ENCODE measurements around the gene STN1. TPM values are rescaled to one million over a fixed set of nuclear protein-coding genes. Genes with fewer than 3 reads are reported as not detected.
A peak's percentile ranks its signal among the peaks of the same experiment; 100 is the strongest.

Gene STN1
- total RNA-seq, 1 experiment from 2014 or later, result 37.9 TPM

- DNase-seq (ENCODE audit: low read depth), result no peak
Measured at GRCh38 chr10:103929381-103929921, 11.5 kb upstream of the STN1 start.

GRCh38 chr10:103928784-103929183, 10.8 kb upstream of the STN1 start:
- no peak for DNase-seq (ENCODE audit: low read depth)

- no peak for DNase-seq (ENCODE audit: low read depth)
Measured at GRCh38 chr10:103926722-103927319, 8.8 kb upstream of the STN1 start.

- no peak for DNase-seq (ENCODE audit: low read depth)
Measured at GRCh38 chr10:103925591-103925990, 7.6 kb upstream of the STN1 start.

- DNase-seq (ENCODE audit: low read depth), result no peak
Measured at GRCh38 chr10:103923502-103923901, 5.5 kb upstream of the STN1 start.

- DNase-seq (ENCODE audit: low read depth), result no peak
Measured at GRCh38 chr10:103922659-103923058, 4.7 kb upstream of the STN1 start.

- DNase-seq (ENCODE audit: low read depth), result no peak
Measured at GRCh38 chr10:103921750-103922195, 3.8 kb upstream of the STN1 start.

- no peak for DNase-seq (ENCODE audit: low read depth)
Measured at GRCh38 chr10:103921248-103921647, 3.3 kb upstream of the STN1 start.

GRCh38 chr10:103919648-103920025, 1.7 kb upstream of the STN1 start:
- no peak for DNase-seq (ENCODE audit: low read depth)

GRCh38 chr10:103917302-103918052, 507 bp downstream of the STN1 start:
- no peak for DNase-seq (ENCODE audit: low read depth)

GRCh38 chr10:103916876-103917275, 1.1 kb downstream of the STN1 start:
- no peak for DNase-seq (ENCODE audit: low read depth)

GRCh38 chr10:103916254-103916653, 1.7 kb downstream of the STN1 start:
- DNase-seq (ENCODE audit: low read depth), result no peak

- no peak for DNase-seq (ENCODE audit: low read depth)
Measured at GRCh38 chr10:103915796-103916195, 2.2 kb downstream of the STN1 start.

- DNase-seq (ENCODE audit: low read depth), result no peak
Measured at GRCh38 chr10:103912759-103913158, 5.2 kb downstream of the STN1 start.

GRCh38 chr10:103911021-103911459, 6.9 kb downstream of the STN1 start:
- DNase-seq (ENCODE audit: low read depth), result no peak

GRCh38 chr10:103910442-103911012, 7.5 kb downstream of the STN1 start:
- no peak for DNase-seq (ENCODE audit: low read depth)

GRCh38 chr10:103905441-103905840, 12.5 kb downstream of the STN1 start:
- no peak for DNase-seq (ENCODE audit: low read depth)

- no peak for DNase-seq (ENCODE audit: low read depth)
Measured at GRCh38 chr10:103901299-103901698, 16.7 kb downstream of the STN1 start.

GRCh38 chr10:103899312-103899711, 18.7 kb downstream of the STN1 start:
- DNase-seq (ENCODE audit: low read depth), result no peak

- no peak for DNase-seq (ENCODE audit: low read depth)
Measured at GRCh38 chr10:103897241-103897774, 20.7 kb downstream of the STN1 start.

- DNase-seq (ENCODE audit: low read depth), result peak; percentile 71
Measured at GRCh38 chr10:103896225-103896624, 21.8 kb downstream of the STN1 start.

Data from LHCN-M2 (cell line).